ENCODE measurements around the gene ZFAND2A.
"Not testable (repeated sequence)": the region's sequence is repeated elsewhere in the genome, so short reads cannot be mapped to it uniquely, and the experiment has no call there.

The ZFAND2A gene

DNA sequence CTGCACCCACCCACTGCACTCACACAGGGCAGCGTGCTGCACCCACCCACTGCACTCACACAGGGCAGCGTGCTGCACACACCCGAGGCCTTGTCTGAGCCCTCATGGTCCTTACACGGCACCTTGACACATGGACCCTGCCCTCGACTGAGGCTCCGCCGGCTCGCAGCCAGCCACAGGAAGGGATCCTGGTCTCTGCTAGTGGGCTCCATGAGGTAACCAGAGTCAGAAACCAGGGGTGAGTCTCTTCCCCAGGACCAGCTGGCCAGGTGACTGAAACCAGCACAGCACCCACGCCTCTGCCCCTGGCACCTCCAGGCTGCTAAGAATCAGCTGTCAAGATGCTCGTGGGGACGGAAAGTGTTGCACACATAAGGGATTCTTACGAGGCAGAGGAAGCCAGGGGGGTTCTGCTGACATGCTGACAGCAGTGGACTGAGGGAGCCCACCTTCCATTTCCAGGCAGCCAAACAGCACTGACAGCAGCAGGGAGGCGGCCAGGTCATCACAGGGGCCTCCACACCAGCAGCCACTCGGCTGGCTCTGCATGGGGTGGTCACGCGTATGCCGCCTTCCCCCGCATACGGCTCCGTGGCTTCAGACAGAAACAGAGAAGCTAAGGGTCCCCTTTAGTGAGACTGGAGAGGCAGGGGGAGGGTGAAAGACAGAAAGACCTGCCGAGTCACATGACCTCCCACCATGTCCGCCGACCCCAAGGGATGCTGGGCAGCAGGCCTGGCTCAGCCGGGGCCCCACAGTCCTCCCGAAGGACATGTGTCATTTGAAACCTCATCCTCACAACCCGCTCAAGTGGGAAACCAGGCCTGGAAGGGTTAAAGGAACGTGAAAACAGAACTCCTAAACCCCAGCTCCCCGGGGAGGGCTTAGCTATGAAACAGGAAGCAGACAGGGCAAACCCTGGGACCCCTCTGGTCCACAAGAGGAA is 37.8 kb downstream of the ZFAND2A start:
- DNase-seq: no peak

DNA sequence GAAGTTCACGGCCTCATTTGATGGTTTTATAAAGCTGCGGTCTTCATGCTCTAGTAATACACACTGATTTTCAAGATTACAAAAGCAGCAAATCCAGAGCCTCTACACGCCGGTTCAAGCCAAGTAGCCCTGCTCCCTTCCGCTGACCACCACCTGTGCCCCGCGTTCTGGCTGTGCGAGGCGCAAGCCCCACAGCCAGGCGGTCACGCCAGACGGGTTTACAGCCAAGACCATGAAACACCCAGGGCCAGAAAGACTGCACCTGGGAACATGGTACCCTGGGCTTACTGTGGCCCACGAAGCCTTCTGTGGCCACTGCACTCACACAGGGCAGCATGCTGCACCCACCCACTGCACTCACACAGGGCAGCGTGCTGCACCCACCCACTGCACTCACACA is 38.5 kb downstream of the ZFAND2A start:
- no peak for DNase-seq

DNA sequence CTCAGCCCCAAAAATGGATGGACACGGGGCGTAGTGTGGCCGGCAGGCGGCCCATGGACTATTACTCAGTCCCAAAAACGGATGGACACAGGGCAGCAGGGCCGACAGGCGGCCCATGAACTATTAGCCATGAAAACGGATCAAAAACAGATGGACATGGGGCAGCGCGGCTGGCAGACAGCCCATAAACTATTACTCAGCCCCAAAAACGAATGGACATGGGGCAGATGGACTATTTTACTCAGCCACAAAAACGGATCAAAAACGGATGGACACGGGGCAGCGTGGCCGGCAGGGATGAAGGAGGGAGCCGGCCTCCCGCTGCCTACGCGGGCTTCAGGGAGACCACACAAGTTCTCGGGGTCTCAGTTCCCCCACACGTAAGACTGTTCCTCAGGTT is 39.2 kb downstream of the ZFAND2A start:
- DNase-seq: no peak

DNA sequence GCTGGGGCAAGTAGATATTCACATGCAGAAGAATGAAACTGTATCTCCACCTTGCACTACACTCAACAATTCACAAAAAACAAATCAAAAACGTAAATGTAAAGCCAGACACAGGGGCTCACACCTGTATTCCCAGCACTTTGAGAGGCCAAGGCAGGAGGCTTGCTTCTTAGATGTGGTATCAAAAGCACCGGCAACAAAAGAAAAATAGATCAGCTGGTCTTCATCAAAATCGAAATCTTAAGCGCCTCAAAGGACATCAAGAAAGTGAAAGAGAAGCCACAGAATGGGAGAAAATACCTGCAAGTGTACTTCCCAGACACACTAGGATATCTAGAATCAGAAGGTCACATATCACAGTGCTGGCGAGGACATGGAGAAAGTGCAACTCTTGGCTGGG is 40.8 kb downstream of the ZFAND2A start:
- no peak for DNase-seq

- no peak for DNase-seq
Observed at GRCh38 chr7:1117321-1117928, 42.6 kb downstream of the ZFAND2A start.

- DNase-seq: not testable (repeated sequence)
Observed at GRCh38 chr7:1116383-1117008, 43.5 kb downstream of the ZFAND2A start.

GRCh38 chr7:1115171-1116045 is 44.6 kb downstream of the ZFAND2A start:
- DNase-seq: not testable (repeated sequence)

DNA sequence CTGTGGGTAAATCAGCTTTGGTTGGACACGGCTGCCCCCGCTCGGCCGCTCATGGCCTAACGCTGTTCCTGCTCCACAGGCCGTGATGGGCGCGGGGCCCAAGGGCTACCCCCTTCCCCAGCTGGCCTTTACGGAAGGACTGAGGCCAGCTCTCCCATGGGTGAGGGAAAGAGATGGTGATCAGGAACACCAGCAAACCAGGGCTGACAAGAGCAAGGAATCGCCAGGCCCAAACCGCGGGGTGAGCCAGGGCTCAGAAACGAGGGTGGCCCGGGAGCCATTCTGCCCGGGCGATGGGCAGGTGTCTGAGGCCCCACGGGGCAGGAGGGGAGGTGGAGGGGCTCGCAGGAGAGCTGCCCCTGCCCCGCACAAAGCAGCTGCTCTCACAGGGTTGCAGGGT is 45.5 kb downstream of the ZFAND2A start:
- no peak for DNase-seq

GRCh38 chr7:1114088-1114487 is 45.9 kb downstream of the ZFAND2A start:
- DNase-seq: no peak

DNA sequence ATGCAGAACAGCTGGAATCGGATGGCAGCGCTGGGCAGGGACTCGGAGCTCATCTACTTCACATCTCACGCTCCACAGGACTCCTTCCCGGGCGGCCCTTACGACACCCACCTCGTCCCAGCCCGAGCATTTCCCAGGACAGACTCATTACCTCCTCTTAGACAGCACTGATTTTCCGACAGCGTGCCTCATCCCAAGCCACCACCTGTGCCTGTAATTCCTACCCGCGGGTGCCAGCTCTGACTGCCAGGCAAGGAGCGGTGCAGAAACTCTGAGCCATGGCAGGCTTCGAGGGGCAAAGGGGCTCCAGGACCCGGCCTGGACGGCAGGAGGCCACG is 46.5 kb downstream of the ZFAND2A start:
- no peak for DNase-seq

GRCh38 chr7:1112625-1113547 is 47.1 kb downstream of the ZFAND2A start:
- DNase-seq: no peak

- DNase-seq: no peak
Observed at GRCh38 chr7:1112109-1112508, 47.9 kb downstream of the ZFAND2A start.

- DNase-seq: no peak
Observed at GRCh38 chr7:1111156-1111555, 48.8 kb downstream of the ZFAND2A start.

GRCh38 chr7:1110358-1110757 is 49.6 kb downstream of the ZFAND2A start:
- no peak for DNase-seq

GRCh38 chr7:1109581-1110310 is 50.2 kb downstream of the ZFAND2A start:
- no peak for DNase-seq

DNA sequence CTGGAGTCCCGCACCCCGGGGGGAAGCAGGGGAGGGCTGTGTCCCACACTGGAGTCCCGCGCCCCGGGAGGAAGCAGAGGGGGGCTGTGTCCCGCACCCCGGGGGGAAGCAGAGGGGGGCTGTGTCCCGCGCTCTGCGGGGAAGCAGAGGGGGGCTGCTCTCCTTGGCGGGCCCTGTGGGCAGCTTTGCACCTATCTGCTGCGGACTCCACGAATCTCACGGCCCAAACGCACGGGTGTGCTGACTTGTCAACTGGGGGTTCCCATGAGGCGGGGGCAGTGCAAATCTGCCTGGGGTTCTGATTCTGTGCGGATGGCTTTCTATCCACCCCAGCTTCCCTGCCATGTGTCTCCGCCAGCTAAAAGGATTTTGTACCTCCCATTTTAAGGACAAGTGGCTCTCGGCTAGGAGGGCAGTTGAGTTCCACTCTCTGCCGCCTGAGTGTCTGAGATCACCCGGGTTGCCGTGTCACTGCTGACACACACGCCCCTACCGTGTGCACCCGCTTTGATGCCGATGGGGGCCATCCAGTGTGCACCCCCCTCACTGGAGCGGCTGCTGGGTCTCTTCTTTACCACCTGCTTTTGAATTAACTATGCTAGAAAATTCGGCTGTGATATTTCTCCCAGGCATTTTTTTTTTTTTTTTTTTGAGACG is 51.6 kb downstream of the ZFAND2A start:
- DNase-seq: no peak

- DNase-seq: no peak
Observed at GRCh38 chr7:1106793-1107421, 53.1 kb downstream of the ZFAND2A start.

- no peak for DNase-seq
Observed at GRCh38 chr7:1106063-1106792, 53.8 kb downstream of the ZFAND2A start.

DNA sequence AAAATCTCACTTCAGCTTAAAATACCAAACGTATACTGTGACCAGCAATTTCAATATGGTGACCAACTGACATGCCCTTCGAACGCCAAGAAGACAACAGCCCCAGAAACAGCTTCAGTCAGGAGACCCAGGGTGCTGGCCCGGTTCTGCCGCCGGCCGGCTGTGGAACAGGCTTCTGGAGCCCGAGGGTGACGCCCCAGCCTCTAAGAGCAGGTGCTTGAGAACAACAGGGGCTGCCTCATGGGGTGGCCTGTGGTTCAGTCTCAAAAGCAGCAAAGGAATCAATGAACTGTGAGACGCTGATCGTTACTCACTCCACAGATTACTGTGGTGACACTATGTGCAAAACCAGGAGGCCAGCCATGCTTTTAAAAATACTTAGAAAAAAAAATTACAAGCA is 54.8 kb downstream of the ZFAND2A start:
- DNase-seq: no peak

Measured in hematopoietic multipotent progenitor cell treated with erythropoietin and hydrocortisone succinate and interleukin-3 and kit ligand, for 4 days (in vitro differentiated cells).